HTERT RPE-1 (cell line): ENCODE results near the gene KRTAP4-11.
"Not testable (repeated sequence)": the region's sequence is repeated elsewhere in the genome, so short reads cannot be mapped to it uniquely, and the experiment has no call there.

Source experiments
- in situ Hi-C: fragments of 300-500 bp; cut with MboI; formaldehyde crosslinking; loops from 4 replicates; pipeline ENCODE4 v1.14.3; 2020; ENCODE audit warnings: low sequenced_read_pairs

The KRTAP4-11 gene

DNA sequence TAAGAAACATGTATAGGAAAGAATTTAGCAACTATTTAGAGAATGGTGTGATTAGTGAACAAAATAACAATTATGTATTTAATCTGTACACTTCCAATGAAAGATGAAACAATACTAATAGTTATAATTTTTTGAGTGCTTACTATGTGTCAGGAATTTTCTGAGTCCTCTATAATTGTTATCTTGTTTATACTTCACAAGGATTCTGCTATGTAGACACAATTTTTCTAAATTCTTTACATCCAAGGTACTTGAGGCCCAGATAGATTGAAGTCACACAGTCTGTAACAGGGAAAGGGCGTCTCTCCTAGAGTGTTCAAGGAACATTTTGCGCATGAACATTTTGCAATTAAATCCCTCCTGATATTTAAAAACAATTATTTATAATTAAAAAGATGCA, 6.9 kb upstream of the KRTAP4-11 start:
- in situ Hi-C loops, result no loop called here

DNA sequence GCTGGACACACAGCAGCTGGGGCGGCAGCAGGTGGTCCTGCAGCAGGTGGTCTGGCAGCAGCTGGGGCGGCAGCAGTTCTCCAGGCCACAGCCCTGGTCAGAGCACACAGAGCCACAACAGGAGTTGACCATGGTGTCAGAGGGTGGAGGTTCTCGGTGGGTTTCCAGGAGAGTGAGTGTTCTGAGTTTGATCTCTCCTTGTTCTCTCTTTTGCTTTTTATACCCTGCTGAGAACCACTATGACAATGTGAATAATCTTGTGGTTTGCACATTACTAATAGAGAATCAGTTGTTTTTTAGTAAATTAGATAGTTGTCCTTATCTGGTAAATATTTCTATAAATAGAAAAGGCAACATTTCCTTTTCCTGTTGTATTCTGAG, 5.8 kb upstream of the KRTAP4-11 start, which contains the start of gene KRTAP4-12:
Gene KRTAP4-12, minus strand, starts transcription at position 192 of the 381 bp plus-strand sequence. Its CDS starts 60 bp downstream, at position 132.
- in situ Hi-C loops, result not testable (repeated sequence)

DNA sequence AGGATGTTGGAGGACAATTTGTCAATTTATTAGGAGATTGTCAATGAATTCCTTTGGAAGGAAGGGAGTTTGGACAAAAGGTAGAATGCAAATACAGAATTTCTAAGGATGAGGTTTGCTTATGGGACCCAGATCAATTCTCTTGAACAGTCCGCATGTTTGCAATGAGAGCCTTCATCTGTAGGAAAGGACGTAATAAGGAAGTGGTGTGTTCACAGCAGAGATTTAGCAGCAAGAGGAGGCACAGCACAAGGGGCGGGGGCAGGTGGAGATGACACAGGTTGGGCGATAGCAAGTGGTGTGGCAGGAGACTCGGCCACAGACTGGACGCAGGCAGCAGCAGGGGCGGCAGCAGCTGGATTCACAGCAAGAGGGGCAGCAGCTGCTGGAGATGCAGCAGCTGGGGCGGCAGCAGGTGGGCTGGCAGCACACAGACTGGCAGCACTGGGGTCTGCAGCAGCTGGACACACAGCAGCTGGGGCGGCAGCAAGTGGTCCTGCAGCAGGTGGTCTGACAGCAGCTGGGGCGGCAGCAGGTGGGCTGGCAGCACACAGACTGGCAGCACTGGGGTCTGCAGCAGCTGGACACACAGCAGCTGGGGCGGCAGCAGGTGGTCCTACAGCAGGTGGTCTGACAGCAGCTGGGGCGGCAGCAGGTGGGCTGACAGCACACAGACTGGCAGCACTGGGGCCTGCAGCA, 5.3 kb upstream of the KRTAP4-11 start:
- in situ Hi-C loops, result not testable (repeated sequence)

DNA sequence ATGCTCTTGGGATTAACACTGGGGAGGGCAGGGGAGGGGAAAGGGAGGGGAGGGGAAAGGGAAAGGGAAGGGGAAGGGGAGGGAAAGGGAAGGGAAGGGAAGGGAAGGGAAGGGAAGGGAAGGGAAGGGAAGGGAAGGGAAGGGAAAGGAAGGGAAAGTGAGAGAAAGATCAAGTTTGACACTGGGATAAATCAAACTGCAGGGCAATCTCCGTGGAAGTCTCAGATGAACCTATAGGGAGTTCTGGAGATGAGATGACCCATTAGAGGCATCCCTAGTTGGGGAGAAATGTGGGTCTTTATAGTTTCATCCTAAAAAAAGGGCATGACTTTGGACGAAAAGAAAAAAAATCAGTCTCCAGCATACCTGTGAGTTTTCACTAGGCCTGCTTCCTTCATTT, 3.6 kb upstream of the KRTAP4-11 start:
- in situ Hi-C loops, result no loop called here

DNA sequence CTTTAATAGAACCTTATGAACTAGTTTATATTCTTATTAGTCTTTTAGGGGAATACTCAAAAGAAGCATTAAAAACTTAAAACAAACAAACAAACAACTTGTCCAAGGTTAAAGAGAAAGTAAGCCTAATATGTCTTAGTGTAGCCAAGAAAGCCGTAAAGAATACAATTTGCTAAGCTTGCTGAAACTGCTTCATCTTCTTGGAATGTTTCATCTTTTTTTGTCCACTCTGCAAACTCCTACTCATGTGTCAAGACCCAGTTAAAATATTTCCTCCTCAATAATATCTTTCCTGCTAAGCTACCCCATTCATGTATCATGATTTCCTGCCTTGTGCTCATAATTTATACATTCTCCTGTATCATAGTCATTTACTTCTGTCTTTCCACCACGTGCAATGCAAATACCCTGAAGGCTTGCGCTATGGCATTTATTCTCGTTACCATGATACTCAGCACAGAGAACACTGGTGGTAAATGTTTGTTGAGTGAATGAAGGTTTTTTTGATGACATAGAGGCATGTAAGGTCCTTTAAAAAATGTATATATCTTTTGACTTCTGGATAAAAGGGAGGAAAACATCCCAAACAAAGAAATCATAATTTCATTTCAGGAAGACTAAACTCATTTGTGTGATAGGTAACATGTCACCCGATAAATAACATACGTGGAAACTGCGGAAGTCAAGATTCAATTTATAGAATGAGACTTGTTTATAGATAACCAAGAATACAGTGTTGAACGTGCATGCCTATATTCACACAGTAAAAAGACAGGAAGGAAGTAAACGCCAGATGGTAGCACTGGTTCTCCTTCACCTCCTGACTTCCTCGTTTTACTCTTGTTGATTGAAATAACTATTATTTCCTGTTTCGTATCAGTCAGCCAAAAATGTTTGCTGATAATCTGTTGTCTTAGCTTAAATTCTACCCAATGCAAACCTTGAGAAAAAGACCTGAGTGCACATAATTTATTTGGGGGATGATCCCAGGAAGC, 1.8 kb upstream of the KRTAP4-11 start:
- in situ Hi-C loops, result not testable (repeated sequence)

DNA sequence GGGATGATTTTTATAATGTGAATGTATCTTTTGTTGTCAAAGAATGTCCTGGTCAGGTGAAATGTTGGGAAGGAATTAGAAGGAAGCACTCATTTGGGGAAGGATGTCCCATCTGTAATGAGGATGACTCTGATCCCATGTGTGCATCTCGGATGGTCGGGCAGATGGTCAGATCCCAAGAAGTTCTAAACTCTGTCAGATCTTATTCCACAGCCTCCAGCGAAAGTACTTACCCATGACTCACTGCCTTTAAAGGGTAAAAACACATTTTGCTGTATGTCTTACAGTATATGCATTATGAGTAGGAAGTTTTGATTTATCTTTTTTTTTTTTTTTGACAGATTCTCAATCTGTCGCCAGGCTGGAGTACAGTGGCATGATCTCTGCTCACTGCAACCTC, 548 bp upstream of the KRTAP4-11 start:
- in situ Hi-C loops, result no loop called here

DNA sequence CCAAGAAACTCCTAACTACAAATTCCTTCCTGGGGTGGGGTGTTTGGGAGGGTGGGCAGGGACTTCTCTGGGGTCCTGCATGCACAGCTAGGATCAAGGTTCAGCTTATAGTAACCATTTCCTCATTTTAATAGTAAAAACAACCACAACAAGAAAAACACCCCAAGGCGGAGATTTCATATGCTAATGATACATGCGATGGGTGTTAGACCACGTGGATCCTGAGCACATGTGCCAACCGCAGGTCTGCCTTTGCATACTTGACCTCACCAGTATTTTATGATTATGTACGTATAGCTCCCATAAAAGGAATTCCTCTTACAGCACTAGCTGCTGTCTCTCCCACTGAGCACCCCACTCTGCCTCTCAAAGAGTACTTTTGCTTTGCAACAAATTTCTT, 1.9 kb downstream of the KRTAP4-11 start:
- in situ Hi-C loops, result no loop called here

DNA sequence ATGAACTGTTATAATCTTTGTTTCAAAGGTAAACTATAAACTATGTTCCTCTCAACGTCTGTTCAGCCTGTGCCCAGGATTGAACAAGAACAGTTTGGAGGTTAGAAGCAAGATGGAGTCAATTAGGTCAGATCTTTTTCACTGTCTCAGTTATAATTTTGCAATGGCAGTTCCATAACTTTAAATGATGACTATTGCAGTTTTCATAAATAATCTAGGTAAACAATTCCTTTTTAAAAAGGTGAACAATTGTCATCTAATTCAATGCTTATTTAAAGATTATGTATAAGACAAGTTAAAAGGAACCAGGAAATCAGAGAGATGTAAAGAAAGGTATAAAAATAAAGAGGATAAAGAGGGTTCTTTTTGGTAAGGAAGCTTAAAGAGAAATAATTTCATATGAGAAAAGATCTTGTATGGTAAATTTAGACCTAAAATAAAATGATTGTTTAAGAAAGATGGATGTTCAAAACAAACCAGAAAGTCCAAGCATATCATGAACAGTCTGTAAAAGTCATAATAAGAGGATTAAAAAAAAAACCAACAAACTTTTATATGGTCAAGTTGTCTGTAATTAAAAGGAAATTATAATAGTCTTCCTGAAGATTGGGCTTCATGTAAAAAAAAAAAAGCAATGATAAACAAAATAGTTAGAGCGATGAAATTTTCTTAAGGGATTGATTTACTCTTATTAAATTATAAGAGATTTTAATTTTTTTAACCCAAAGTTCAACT, 6.9 kb downstream of the KRTAP4-11 start:
- in situ Hi-C loops, result no loop called here

DNA sequence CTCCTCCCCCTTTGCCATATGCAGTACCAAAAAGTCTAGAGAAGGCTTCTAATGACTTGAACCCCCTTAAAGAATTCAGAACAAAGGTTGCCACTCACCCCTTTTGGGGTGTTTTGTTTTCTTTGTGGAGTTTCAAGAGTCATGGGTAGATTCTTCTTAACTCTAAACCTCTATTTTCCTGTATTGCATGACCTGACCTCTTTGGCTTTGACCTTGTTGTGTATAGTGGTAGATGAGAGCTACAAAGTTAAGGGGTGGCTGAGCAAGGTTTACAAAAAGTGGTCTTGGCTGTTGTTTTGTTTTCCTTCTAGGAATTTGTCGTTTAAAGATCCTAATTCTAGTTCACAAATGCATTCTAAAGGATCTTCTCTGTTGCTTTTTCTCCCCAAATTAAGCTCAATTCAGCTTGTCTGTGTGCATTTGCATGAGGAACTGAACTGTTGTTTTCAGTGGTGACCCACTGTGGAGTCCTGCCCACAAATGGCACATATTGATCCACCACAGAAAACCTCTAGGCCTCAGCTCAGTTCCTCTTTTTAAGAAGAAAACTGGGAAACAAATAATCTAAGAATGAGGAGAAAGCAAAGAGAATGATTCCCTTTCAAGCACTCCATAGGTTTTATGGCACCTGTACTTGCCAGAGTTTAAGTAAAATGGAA, 9.3 kb downstream of the KRTAP4-11 start:
- in situ Hi-C loops, result not testable (repeated sequence)

DNA sequence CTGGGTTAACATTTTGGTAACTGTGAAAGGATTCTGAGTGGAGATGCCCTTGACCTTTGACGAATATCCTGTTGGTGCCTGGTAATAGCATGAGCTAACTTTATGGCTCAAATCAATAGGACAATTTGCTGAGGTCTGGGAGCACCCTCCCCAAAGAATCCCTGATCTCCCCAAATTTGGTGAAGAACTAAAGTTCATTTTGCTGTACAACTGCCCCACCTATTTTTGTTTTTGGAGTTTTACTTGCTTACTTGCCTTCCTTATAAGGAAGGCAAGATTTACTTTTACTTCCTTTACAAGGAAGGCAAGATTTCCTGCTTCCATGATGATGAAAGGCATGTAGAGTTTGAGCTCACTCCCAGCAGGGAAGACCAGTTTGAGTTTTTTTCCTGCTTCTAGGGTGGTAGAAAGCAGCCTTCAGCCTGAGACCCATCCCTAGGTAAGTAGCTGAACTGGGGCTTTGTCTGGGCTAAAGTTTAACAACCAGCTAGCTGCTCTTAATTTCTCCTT, 10.2 kb downstream of the KRTAP4-11 start:
- in situ Hi-C loops, result no loop called here

DNA sequence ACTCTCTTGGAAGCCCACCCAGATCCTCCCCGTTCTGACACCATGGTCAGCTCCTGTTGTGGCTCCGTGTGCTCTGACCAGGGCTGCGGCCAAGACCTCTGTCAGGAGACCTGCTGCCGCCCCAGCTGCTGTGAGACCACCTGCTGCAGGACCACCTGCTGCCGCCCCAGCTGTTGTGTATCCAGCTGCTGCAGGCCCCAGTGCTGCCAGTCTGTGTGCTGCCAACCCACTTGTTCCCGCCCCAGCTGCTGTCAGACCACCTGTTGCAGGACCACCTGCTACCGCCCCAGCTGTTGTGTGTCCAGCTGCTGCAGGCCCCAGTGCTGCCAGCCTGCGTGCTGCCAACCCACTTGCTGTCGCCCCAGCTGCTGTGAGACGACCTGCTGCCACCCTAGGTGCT, 12.8 kb downstream of the KRTAP4-11 start, which contains the start of gene KRTAP4-9:
Gene KRTAP4-9, plus strand, starts transcription at position 43 of the 400 bp plus-strand sequence. Its CDS starts 0 bp downstream, at position 43.
- in situ Hi-C loops, result not testable (repeated sequence)

DNA sequence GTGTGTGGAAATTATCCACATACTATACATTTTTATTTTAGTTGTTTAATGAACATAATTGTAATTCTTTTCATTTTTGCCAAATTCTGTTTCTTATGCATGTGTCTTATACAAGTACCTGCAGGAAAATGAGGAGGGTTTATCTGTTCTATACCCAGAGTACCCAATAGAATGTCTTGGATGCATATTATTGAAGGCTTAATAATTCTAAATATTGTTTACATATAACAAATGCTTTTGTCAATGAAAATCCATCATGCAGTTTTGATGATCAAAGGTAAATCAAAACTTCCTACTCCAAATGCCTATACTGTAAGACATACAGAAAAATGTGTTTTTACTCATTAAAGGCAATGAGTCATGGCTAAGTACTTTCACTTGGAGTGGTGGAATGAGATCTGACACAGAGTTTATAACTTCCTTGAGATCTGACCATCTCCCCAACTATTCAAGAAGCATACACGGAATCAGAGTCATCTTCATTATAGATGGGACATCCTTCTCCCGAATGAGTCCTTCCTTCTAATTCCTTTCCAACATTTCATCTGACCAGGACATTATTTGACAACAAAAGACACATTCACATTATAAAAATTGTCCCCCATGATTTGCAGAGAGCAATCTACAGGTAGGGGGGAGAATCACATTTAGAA, 13.7 kb downstream of the KRTAP4-11 start:
- in situ Hi-C loops, result not testable (repeated sequence)

DNA sequence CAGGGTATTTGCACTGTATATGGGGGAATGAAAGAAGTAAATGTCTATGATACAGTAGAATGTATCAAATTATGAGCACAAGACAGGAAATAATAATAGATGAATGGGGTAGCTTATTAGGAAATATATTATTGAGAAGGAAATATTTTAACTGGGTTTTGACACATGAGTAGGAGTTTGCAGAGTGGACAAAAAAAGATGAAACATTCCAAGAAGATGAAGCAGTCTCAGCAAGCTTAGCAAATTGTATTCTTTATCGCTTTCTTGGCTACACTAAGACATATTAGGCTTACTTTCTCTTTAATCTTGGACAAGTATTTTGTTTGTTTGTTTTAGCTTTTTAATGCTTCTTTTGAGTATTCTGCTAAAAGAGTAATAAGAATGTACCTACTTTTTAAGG, 14.3 kb downstream of the KRTAP4-11 start:
- in situ Hi-C loops, result no loop called here

DNA sequence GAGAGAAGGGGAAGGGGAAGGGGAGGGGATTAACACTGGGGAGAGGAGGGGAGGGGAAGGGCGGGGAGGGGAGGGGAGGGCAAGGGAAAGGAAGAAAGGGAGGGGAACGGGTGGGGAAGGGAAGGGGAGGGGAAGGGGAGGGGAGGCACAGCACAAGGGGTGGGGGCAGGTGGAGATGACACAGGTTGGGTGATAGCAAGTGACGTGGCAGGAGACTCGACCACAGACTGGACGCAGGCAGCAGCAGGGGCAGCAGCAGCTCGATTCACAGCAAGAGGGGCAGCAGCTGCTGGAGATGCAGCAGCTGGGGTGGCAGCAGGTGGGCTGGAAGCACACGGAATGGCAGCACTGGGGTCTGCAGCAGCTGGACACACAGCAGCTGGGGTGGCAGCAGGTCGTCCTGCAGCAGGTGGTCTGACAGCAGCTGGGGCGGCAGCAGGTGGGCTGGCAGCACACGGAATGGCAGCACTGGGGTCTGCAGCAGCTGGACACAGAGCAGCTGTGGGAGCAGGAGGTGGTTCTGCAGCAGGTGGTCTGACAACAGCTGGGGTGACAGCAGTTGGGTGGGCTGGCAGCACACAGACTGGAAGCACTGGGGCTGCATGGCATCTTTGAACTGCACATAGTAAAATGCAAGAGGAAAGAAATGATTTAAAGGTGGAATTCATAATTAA, 16.4 kb downstream of the KRTAP4-11 start, which contains the start of gene KRTAP4-16:
Gene KRTAP4-16, minus strand, starts transcription at position 624 of the 674 bp plus-strand sequence. Its CDS starts 0 bp downstream, at position 624.
- in situ Hi-C loops, result no loop called here

DNA sequence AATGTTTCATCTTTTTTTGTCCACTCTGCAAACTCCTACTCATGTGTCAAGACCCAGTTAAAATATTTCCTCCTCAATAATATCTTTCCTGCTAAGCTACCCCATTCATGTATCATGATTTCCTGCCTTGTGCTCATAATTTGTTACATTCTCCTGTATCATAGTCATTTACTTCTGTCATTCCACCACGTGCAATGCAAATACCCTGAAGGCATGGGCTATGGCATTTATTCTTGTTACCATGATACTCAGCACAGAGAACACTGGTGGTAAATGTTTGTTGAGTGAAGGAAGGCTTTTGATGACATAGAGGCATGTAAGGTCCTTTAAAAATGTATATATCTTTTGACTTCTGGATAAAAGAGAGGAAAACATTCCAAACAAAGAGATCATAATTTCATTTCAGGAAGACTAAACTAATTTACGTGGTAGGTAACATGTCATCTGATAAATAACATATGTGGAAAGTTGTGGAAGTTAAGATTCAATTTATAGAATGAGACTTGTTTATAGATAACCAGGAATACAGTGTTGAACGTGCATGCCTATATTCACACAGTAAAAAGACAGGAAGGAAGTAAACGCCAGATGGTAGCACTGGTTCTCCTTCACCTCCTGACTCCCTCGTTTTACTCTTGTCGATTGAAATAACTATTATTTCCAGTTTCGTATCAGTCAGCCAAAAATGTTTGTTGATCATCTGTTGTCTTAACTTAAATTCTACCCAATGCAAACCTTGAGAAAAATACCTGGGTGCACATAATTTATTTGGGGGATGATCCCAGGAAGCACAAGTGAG, 18.3 kb downstream of the KRTAP4-11 start:
- in situ Hi-C loops, result not testable (repeated sequence)

DNA sequence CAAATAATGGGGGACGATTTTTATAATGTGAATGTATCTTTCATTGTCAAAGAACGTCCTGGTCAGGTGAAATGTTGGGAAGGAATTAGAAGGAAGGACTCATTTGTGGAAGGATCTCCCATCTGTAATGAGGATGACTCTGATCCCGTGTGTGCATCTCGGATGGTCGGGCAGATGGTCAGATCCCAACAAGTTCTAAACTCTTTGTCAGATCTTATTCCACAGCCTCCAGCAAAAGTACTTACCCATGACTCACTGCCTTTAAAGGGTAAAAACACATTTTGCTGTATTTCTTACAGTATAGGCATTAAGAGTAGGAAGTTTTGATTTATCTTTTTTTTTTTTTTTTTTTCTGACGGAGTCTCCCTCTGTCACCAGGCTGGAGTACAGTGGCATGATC, 19.7 kb downstream of the KRTAP4-11 start:
- in situ Hi-C loops, result no loop called here

DNA sequence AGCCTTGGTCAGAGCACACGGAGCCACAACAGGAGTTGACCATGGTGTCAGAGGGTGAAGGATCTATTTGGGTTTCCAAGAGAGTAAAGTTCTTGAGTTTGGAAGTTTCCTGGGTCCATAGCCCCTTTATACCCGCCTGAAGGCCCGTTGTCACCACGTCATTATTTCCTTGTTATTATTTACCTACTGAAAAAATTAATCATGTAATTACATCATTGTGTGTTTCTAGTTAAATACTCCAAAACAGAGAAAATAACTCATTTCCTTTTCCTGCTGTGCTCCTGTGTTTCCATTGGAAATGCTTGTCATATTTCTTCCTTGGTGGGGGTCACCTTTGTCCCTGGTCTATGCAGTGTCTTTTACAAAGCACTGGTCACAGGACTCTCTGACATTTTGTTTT, 20.1 kb downstream of the KRTAP4-11 start, which contains the start of gene KRTAP4-8:
Gene KRTAP4-8, minus strand, starts transcription at position 101 of the 400 bp plus-strand sequence. Its CDS starts 58 bp downstream, at position 43.
- in situ Hi-C loops, result no loop called here

DNA sequence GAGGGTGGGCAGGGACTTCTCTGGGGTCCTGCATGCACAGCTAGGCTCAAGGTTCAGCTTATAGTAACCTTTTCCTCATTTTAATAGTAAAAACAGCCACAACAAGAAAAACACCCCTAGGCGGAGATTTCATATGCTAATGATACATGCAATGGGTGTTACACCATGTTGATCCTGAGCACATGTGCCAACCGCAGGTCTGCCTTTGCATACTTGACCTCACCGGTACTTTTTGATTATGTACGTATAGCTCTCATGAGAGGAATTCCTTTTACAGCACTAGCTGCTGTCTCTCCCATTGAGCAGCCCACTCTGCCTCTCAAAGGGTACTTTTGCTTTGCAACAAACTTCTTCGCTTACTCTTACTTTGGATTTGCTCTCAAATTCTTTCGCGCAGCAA, 22.1 kb downstream of the KRTAP4-11 start:
- in situ Hi-C loops, result no loop called here
